Endothelial cell of umbilical vein (primary cell): ENCODE data around the gene NPB. TPM values are rescaled to one million over a fixed set of nuclear protein-coding genes. Genes with fewer than 3 reads are reported as not detected.

Experiments used
- BruUV-seq: library from RNA; stranded (reverse); fragments of 400-500 nt; replicated peaks from 2 replicates; lab custom pipeline; 2021; lab: Mats Ljungman, UMichigan
- CTCF ChIA-PET: fragments of 300-600, 350-600 bp; sonication (Branson Sonifier 250); formaldehyde crosslinking; loops from one replicate; lab custom pipeline; 2021; ENCODE audit warnings: antibody characterized with exemption, inconsistent platforms; lab: Charles Lee
- POLR2A ChIA-PET: fragments of 300-600, 350-600 bp; sonication (Branson Sonifier 250); formaldehyde crosslinking; loops from one replicate; lab custom pipeline; 2021; ENCODE audit warnings: antibody characterized with exemption, inconsistent platforms; lab: Charles Lee
- DNase-seq: peaks from one replicate; pipeline ENCODE4 v3.0.0-alpha.2; 2011; ENCODE audit warnings: low read depth, low spot score
- FAIRE-seq: peaks from 2 replicates; lab custom pipeline; 2011; peaks lifted over from hg19 to GRCh38; lab: Jason Lieb, UNC
- H2AFZ ChIP-seq: 2 replicates; pipeline ENCODE4 v1.6.0; 2012; ENCODE audit warnings: low read depth, low read length, control low read depth, inconsistent platforms
- H3K27ac ChIP-seq: 2 replicates; pipeline ENCODE4 v1.5.1; 2011; ENCODE audit warnings: low read depth, mild to moderate bottlenecking, control low read depth, low read length, moderate library complexity; ENCODE audit not compliant: insufficient read depth
- H3K27me3 ChIP-seq, 2 experiments: 2 replicates each; pipeline versions ENCODE4 v1.6.0 to v1.6.1; 2011; ENCODE audit warnings: low read length in 2 of 2, mixed read lengths in 1 of 2; ENCODE audit not compliant: control insufficient read depth in 2 of 2, insufficient read depth in 2 of 2
- H3K36me3 ChIP-seq, 2 experiments: 2 replicates in 1 of 2; 3 replicates in 1 of 2; pipeline ENCODE4 v1.5.1; 2011; ENCODE audit warnings: low read length in 2 of 2, mild to moderate bottlenecking in 1 of 2, moderate library complexity in 1 of 2; ENCODE audit not compliant: control insufficient read depth in 2 of 2, insufficient read depth in 2 of 2; ENCODE audit errors: extremely low read depth in 1 of 2
- H3K4me1 ChIP-seq: 3 replicates; pipeline ENCODE4 v1.5.1; 2011; ENCODE audit warnings: mild to moderate bottlenecking, low read length; ENCODE audit not compliant: control insufficient read depth, insufficient read depth; ENCODE audit errors: extremely low read depth
- H3K4me2 ChIP-seq: 2 replicates; pipeline ENCODE4 v1.6.1; 2011; ENCODE audit warnings: low read length, control low read depth, mixed read lengths; ENCODE audit not compliant: insufficient read depth
- H3K4me3 ChIP-seq, 3 experiments: fragments of 200-600 bp in 1 of 3; sonication (generic), shearing (Covaris generic) in 1 of 3; replicated peaks in 1 of 3; 2 replicates each; pipeline ENCODE4 v1.5.1; 2011 to 2016; ENCODE audit warnings: control low read depth in 3 of 3, low read length in 3 of 3, mild to moderate bottlenecking in 2 of 3, inconsistent platforms in 1 of 3, low read depth in 1 of 3, moderate library complexity in 1 of 3; ENCODE audit not compliant: insufficient read depth in 1 of 3
- H3K79me2 ChIP-seq: 2 replicates; pipeline ENCODE4 v1.6.0; 2012; ENCODE audit warnings: low read length, inconsistent platforms; ENCODE audit not compliant: control insufficient read depth, insufficient read depth
- H3K9ac ChIP-seq: replicated peaks from 2 replicates; pipeline ENCODE3; 2011; ENCODE audit warnings: low read length, control low read depth; ENCODE audit not compliant: insufficient read depth; ENCODE audit errors: extremely low read depth
- H3K9me1 ChIP-seq: replicated peaks from 3 replicates; pipeline ENCODE4 v1.6.0; 2011; ENCODE audit warnings: mild to moderate bottlenecking, low read length; ENCODE audit not compliant: control insufficient read depth, insufficient read depth; ENCODE audit errors: extremely low read depth
- H3K9me3 ChIP-seq: replicated peaks from 2 replicates; pipeline ENCODE4 v1.5.1; 2012; ENCODE audit warnings: low read length, inconsistent platforms; ENCODE audit not compliant: control insufficient read depth, insufficient read depth
- H4K20me1 ChIP-seq: replicated peaks from 2 replicates; pipeline ENCODE3; 2011; ENCODE audit warnings: mild to moderate bottlenecking, low read length; ENCODE audit not compliant: control insufficient read depth, insufficient read depth; ENCODE audit errors: extremely low read depth
- EZH2 ChIP-seq: IDR thresholded peaks from 2 replicates; pipeline ENCODE4 v1.6.1; 2012; ENCODE audit warnings: borderline replicate concordance, low read depth, mild to moderate bottlenecking, moderate library complexity, low read length, inconsistent platforms; ENCODE audit not compliant: severe bottlenecking
- FOS ChIP-seq: IDR thresholded peaks from 2 replicates; pipeline ENCODE4 v1.6.1; 2011; ENCODE audit warnings: mild to moderate bottlenecking, low read length, moderate library complexity, borderline replicate concordance; ENCODE audit not compliant: insufficient read depth
- GATA2 ChIP-seq: IDR thresholded peaks from 2 replicates; pipeline ENCODE4 v1.7.0; 2011; ENCODE audit warnings: low read depth, mild to moderate bottlenecking, moderate library complexity, mixed read lengths, low read length; ENCODE audit not compliant: insufficient read length, insufficient read depth
- JUN ChIP-seq: IDR thresholded peaks from 2 replicates; pipeline ENCODE4 v1.6.1; 2011; ENCODE audit warnings: borderline replicate concordance, low read depth; ENCODE audit not compliant: insufficient read length, insufficient read depth
- MYC ChIP-seq: IDR thresholded peaks from one replicate; pipeline ENCODE4 v1.6.1; 2011; ENCODE audit warnings: mild to moderate bottlenecking, low read depth, low read length
- POLR2A ChIP-seq: IDR thresholded peaks from 2 replicates; pipeline ENCODE4 v1.6.1; 2012; ENCODE audit warnings: low read depth, mild to moderate bottlenecking, control low read depth, low read length
- POLR2AphosphoS5 ChIP-seq: IDR thresholded peaks from 2 replicates; pipeline ENCODE4 v1.6.1; 2012; ENCODE audit warnings: low read depth, mild to moderate bottlenecking, control low read depth, low read length, moderate library complexity; ENCODE audit not compliant: insufficient read depth
- dilution Hi-C: fragments of 300-500 bp; cut with MboI; formaldehyde crosslinking; loops from one replicate; pipeline ENCODE4 v1.15.0; 2019; ENCODE audit warnings: low sequenced_read_pairs; ENCODE audit not compliant: extremely low pct_ligation_motif_present
- intact Hi-C: fragments of 100-400 bp; cut with micrococcal nuclease; formaldehyde crosslinking; loops from one replicate; pipeline ENCODE4 v1.10.0; 2022
- polyA plus RNA-seq, 4 experiments: library from polyadenylated mRNA; depleted of rRNA in 3 of 4; stranded (reverse) in 3 of 4; unstranded in 1 of 4; fragments of >200 nt; gene quantifications; 2 replicates each; pipeline versions ENCODE4 v1.2.1 to v1.2.3, GENCODE V29; 2011 to 2012; ENCODE audit warnings: missing spikeins in 1 of 4
- total RNA-seq: library from RNA; stranded (reverse); gene quantifications from 2 replicates; pipeline ENCODE4 v1.2.3, GENCODE V29; 2021
- TF ChIP-seq, protein P1 (sequence below), 2 donors: IDR thresholded peaks; 1 replicate in 1 of 2; 2 replicates in 1 of 2; pipeline ENCODE4 v1.5.1; 2011; ENCODE audit warnings: low read length in 2 of 2, mild to moderate bottlenecking in 2 of 2, moderate library complexity in 2 of 2, control low read depth in 1 of 2, inconsistent platforms in 1 of 2, low read depth in 1 of 2; ENCODE audit not compliant: insufficient read depth in 1 of 2; ENCODE audit errors: extremely low read depth in 1 of 2
- TF ChIP-seq, protein P2 (sequence below): IDR thresholded peaks from 2 replicates; pipeline ENCODE4 v1.6.1; 2011; ENCODE audit not compliant: insufficient read depth, insufficient read length

NPB gene
- total and polyA plus RNA-seq, 2 donors (not counting 3 experiments of a cell fraction or from before 2014, with no cell fraction given) = 0.33 to 0.42 TPM

DNA sequence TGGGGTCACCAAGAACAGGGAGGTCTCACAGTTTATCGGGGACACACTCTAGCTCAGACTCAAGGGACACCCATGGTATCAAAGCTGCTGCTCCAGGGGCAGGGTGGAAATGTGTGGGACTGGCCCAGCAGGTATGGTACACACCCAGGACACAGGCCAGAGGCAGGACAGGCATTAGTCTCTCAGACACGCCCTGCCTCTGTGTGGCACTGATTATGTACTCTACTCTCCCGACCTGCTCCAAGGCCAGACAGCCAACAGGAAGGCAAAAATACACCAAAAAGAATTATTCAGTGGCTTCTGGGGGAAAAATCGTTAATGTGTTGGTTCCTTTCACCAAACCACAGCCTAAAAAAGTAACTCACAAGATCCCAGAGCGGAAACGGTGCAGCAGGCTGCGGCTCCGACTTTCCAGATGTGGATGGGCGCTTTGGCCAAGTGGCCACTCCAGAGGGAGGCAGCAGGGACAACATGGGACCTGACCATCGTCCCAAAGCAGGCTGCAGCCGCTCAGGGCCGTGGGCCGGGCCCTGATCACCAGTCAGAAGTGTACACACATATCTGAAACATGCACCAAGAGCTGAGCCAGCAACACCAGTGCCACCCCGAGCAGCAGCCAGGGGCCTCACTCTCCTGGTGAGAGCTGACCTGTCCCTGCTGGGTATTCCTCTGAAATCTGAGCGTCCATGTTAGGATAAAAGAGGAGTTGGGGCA lies 17.0 kb downstream of the NPB start:
- POLR2A ChIA-PET = no interaction called here
- H4K20me1 ChIP-seq = no peaks in the 10 kb centered on the region

GRCh38 chr17:81920612-81921536 lies 18.8 kb downstream of the NPB start:
- intact Hi-C loops = no loop called here
- no peaks in the 10 kb centered on the region for H4K20me1 ChIP-seq
- BruUV-seq = no TSS peak
- peaks cover 66% of the 10 kb centered on the region for H3K79me2 ChIP-seq
- TF ChIP-seq, protein P1, sequence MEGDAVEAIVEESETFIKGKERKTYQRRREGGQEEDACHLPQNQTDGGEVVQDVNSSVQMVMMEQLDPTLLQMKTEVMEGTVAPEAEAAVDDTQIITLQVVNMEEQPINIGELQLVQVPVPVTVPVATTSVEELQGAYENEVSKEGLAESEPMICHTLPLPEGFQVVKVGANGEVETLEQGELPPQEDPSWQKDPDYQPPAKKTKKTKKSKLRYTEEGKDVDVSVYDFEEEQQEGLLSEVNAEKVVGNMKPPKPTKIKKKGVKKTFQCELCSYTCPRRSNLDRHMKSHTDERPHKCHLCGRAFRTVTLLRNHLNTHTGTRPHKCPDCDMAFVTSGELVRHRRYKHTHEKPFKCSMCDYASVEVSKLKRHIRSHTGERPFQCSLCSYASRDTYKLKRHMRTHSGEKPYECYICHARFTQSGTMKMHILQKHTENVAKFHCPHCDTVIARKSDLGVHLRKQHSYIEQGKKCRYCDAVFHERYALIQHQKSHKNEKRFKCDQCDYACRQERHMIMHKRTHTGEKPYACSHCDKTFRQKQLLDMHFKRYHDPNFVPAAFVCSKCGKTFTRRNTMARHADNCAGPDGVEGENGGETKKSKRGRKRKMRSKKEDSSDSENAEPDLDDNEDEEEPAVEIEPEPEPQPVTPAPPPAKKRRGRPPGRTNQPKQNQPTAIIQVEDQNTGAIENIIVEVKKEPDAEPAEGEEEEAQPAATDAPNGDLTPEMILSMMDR (IDR thresholded peaks at IDR 0.05; ENCODE audit: extremely low read depth in 1 of 2, insufficient read depth in 1 of 2, low read depth in 1 of 2, low read length in 2 of 2) = no peak
- TF ChIP-seq, protein P2, sequence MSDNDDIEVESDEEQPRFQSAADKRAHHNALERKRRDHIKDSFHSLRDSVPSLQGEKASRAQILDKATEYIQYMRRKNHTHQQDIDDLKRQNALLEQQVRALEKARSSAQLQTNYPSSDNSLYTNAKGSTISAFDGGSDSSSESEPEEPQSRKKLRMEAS = no peak
- TF ChIP-seq MYC (no peak), JUN (no peak), EZH2 (no peak), GATA2 (no peak), POLR2A (no peak)
- no peak overlapping the region for H3K9ac ChIP-seq
- H3K4me1 ChIP-seq = peaks cover 18% of the 10 kb centered on the region
- H2AFZ ChIP-seq = no peak overlapping the region
- FAIRE-seq = no peak
- H3K9me1 ChIP-seq = no peaks in the 10 kb centered on the region
- H3K36me3 ChIP-seq = peaks cover 0 to 26% of the 10 kb centered on the region in 2 experiments
- no peak overlapping the region for H3K4me2 ChIP-seq
- POLR2A ChIA-PET = no interaction called here
- dilution Hi-C loops = no loop called here
- CTCF ChIA-PET = no interaction called here
- no peak overlapping the region for H3K27ac ChIP-seq
- DNase-seq = no peak
- H3K9me3 ChIP-seq = no peaks in the 10 kb centered on the region
- H3K4me3 ChIP-seq = no peak overlapping the region
- no peaks in the 10 kb centered on the region for H3K27me3 ChIP-seq

More for the DNA sequence above, 17.0 kb downstream of the NPB start:
- CTCF ChIA-PET = no interaction called here
- no peak overlapping the region for H3K9ac ChIP-seq
- H3K27me3 ChIP-seq = no peaks in the 10 kb centered on the region
- peaks cover 15% of the 10 kb centered on the region for H3K4me1 ChIP-seq
- no peak overlapping the region for H3K4me3 ChIP-seq
- peaks cover 0 to 41% of the 10 kb centered on the region in 2 experiments for H3K36me3 ChIP-seq
- dilution Hi-C loops (no loop called here), intact Hi-C loops (no loop called here)
- no peak overlapping the region for H3K27ac ChIP-seq
- no peak overlapping the region for H3K4me2 ChIP-seq
- H3K9me3 ChIP-seq = no peaks in the 10 kb centered on the region
- BruUV-seq = TSS peak; percentile 1
- no peak for DNase-seq
- peaks cover 49% of the 10 kb centered on the region for H3K79me2 ChIP-seq
- TF ChIP-seq GATA2 = no peak
- TF ChIP-seq MYC = no peak
- TF ChIP-seq POLR2AphosphoS5 = no peak
- TF ChIP-seq POLR2A = no peak
- TF ChIP-seq FOS = no peak
- H3K9me1 ChIP-seq = no peaks in the 10 kb centered on the region
- no peak overlapping the region for H2AFZ ChIP-seq
- FAIRE-seq = peak; percentile 54
